Right lobe of liver (tissue), 4 donors: ENCODE measurements around the gene GMDS.

Experiments
- POLR2A ChIP-seq: fragments of 450-650 bp; IDR thresholded peaks from one replicate; pipeline ENCODE4 v1.6.1; 2017; ENCODE audit warnings: antibody characterized with exemption, mild to moderate bottlenecking
- TF ChIP-seq, protein P1 (sequence below), 4 donors: fragments of 200-600 bp in 3 of 4; fragments of 450-650 bp in 1 of 4; IDR thresholded peaks; one replicate each; pipeline versions ENCODE4 v1.5.1 to v1.8.0; 2016 to 2022; ENCODE audit warnings: antibody characterized with exemption in 4 of 4, mild to moderate bottlenecking in 2 of 4
- donor health status: DM: no; HTN: no; CAD: no.
- donor health status: DM: no; HTN: no; CAD: no.
- donor health status: DM: no; HTN: yes; CAD: no.

DNA sequence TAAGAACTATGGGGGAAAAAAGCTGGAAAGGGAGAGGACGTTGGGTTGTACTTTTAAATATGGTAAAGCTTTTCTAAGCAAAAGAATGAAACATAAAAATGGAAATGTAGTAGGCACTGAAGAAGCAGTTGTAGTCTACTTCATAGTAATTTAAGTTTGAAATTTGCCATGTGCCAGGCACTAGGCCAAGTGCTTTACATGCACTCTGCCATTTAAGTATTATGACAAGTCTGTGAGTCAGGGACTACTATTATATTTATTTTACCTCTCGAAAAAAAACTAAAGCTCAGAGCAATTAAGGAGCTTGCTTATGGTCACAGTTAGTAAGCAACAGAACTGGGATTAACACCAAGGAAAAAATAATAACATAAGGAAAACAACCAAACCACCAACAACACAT lies 257.8 kb downstream of the GMDS start:
- no peak for TF ChIP-seq POLR2A
- TF ChIP-seq, protein P1, sequence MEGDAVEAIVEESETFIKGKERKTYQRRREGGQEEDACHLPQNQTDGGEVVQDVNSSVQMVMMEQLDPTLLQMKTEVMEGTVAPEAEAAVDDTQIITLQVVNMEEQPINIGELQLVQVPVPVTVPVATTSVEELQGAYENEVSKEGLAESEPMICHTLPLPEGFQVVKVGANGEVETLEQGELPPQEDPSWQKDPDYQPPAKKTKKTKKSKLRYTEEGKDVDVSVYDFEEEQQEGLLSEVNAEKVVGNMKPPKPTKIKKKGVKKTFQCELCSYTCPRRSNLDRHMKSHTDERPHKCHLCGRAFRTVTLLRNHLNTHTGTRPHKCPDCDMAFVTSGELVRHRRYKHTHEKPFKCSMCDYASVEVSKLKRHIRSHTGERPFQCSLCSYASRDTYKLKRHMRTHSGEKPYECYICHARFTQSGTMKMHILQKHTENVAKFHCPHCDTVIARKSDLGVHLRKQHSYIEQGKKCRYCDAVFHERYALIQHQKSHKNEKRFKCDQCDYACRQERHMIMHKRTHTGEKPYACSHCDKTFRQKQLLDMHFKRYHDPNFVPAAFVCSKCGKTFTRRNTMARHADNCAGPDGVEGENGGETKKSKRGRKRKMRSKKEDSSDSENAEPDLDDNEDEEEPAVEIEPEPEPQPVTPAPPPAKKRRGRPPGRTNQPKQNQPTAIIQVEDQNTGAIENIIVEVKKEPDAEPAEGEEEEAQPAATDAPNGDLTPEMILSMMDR (IDR thresholded peaks at IDR 0.05) = no peak
